ENCODE results near the gene CELA2A. TPM values are rescaled to one million over a fixed set of nuclear protein-coding genes. Genes with fewer than 3 reads are reported as not detected.
"Not testable (repeated sequence)": the region's sequence is repeated elsewhere in the genome, so short reads cannot be mapped to it uniquely, and the experiment has no call there.

The CELA2A gene
- total and polyA plus RNA-seq, 9 of the 15 experiments (the other 6 are each of a cell fraction or from before 2014, with no cell fraction given): 0.62 TPM; not detected in 8

DNA sequence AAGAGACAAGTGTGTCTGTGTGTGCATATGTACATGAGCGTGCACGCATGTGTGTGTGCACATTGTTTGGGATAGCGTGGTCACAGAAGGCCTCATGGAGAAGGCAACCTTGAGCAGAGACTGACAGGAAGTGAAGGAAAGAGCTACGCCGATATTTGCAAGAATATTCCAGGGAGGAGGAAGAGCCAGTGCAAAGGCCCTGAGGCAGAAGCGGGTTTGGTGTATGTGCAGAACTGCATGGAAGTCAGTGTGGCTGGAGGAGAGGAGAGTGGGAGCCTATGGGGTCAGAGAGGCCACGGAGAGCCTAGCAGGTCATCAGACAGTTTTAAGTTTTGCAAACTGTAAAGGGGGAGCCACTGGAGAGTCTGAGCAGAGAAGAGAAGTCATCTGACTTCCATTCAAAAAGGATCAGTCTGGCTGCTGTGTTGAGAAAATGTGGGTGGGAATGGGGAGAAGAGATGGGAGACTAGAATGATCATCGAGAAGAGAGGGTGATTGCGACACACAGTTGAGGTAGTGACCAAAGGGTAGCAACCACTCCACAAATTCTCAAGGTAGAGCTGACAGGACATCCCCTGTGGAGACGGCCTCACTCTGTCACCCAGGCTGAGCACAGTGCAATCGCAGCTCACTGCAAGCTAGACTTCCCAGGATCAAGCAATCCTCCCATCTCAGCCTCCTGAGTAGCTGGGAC, 23.3 kb downstream of the CELA2A start:
- in situ Hi-C loops (cut with MboI): no loop called here
- no peaks in the 10 kb centered on the region for H3K79me2 ChIP-seq (ENCODE audit: control insufficient read depth, insufficient read depth, low read length)
- no peak for DNase-seq (ENCODE audit: extremely low read depth in 1 of 4, low spot score in 3 of 4)
- no peaks in the 10 kb centered on the region for H3K27me3 ChIP-seq (ENCODE audit: control insufficient read depth in 2 of 2, insufficient read depth in 2 of 2, low read length in 2 of 2)
- no peak overlapping the region; a peak in 1 of 4 replicates for H3K9ac ChIP-seq (ENCODE audit: insufficient read depth in 1 of 2, low read depth in 2 of 2, low read length in 2 of 2)
- intact Hi-C loops (cut with micrococcal nuclease): no loop called here
- no peak overlapping the region for H3K4me2 ChIP-seq (ENCODE audit: insufficient read depth, low read length)
- peaks cover 5 to 6% of the 10 kb centered on the region in 2 experiments; a peak in 3 of 5 replicates for H3K4me1 ChIP-seq (replicated peaks in 1 of 2; ENCODE audit: control insufficient read depth in 2 of 2, insufficient read depth in 2 of 2, low read length in 2 of 2)
- no peak overlapping the region for H2AFZ ChIP-seq (ENCODE audit: low read depth, low read length)
- H3K4me3 ChIP-seq: no peak overlapping the region
- ChIA-PET CTCF (ENCODE audit: low intra/inter-chr PET ratio) (no interaction called here), POLR2A (interaction anchor here (0.7 kb wide), 1 partner anchor 157 kb away, joined by 4 read pairs; no protein-coding TSS in a partner anchor)
- H3K27ac ChIP-seq (ENCODE audit: extremely low read depth, low read depth, low read length): no peak overlapping the region
- H3K36me3 ChIP-seq (ENCODE audit: control insufficient read depth, insufficient read depth, low read length): no peaks in the 10 kb centered on the region
- whole genome bisulfite sequencing (ENCODE audit: insufficient coverage, low coverage, missing lambda C conversion rate): 44% methylated on average over 11 of the region's 11 CpGs
- no peaks in the 10 kb centered on the region for H4K20me1 ChIP-seq (replicated peaks; ENCODE audit: control insufficient read depth, insufficient read depth, low read length)
- BruUV-seq (replicated peaks): no TSS peak
- H3K9me1 ChIP-seq (ENCODE audit: control insufficient read depth, insufficient read depth, low read length): no peaks in the 10 kb centered on the region
- no peaks in the 10 kb centered on the region for H3K9me3 ChIP-seq (replicated peaks; ENCODE audit: control insufficient read depth, insufficient read depth, low read depth, low read length)
- ATAC-seq: no peak
- TF ChIP-seq SMARCE1 (IDR thresholded peaks at IDR 0.05) (no peak), NBN (IDR thresholded peaks at IDR 0.05; ENCODE audit: low read depth) (no peak), RBM25 (IDR thresholded peaks at IDR 0.05; ENCODE audit: low read depth, low read length, severe bottlenecking) (peak; percentile 51), BCOR (IDR thresholded peaks at IDR 0.05) (peak; percentile 82; the same call in 1 of the 2 replicates), CEBPB (tag; IDR thresholded peaks at IDR 0.05) (peak; percentile 92), CEBPG (CRISPR knock-in tag; IDR thresholded peaks at IDR 0.05) (peak; percentile 44; the same call in 1 of the 2 replicates), CEBPG (tag; conservative IDR thresholded peaks at IDR 0.05 in 1 of 2, IDR thresholded peaks at IDR 0.05 in 1 of 2) (peak; percentile 53 to 71; a peak in 3 of 4 replicates), SMARCA5 (IDR thresholded peaks at IDR 0.05) (peak; percentile 72; the same call in 1 of the 2 replicates), KDM1A (IDR thresholded peaks at IDR 0.05) (0 out of 4 replicates have a peak, but pooled peaks have one; percentile 11 to 53)
- TF ChIP-seq, protein P1, sequence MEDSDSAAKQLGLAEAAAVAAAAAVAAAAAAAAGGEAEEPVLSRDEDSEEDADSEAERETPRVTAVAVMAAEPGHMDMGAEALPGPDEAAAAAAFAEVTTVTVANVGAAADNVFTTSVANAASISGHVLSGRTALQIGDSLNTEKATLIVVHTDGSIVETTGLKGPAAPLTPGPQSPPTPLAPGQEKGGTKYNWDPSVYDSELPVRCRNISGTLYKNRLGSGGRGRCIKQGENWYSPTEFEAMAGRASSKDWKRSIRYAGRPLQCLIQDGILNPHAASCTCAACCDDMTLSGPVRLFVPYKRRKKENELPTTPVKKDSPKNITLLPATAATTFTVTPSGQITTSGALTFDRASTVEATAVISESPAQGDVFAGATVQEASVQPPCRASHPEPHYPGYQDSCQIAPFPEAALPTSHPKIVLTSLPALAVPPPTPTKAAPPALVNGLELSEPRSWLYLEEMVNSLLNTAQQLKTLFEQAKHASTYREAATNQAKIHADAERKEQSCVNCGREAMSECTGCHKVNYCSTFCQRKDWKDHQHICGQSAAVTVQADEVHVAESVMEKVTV (CRISPR knock-in tag; IDR thresholded peaks at IDR 0.05): no peak
- FAIRE-seq: no peak

DNA sequence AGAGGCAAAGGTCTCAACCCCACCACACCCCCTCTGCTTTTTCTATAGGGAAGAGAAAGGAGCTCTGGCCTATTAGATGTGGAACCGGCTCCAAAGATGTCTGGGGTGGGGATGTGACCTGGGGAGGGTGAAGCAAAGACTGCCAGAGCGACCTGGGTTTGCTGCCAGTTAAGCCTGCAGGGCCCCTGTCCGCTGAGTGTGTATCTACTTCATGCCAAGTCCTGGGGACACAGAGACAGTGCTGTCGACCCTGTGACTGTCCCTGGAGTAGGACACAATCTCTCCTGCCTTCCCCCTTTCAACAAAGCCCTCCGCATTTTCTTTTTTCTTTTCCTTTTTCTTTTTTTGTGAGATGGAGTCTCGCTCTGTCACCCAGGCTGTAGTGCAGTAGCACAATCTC, 25.9 kb downstream of the CELA2A start:
- DNase-seq (ENCODE audit: extremely low read depth in 1 of 4, low spot score in 3 of 4); H3K4me1 ChIP-seq (replicated peaks in 1 of 2; ENCODE audit: control insufficient read depth in 2 of 2, insufficient read depth in 2 of 2, low read length in 2 of 2); in situ Hi-C loops (cut with MboI); H2AFZ ChIP-seq (ENCODE audit: low read depth, low read length); H3K36me3 ChIP-seq (ENCODE audit: control insufficient read depth, insufficient read depth, low read length); intact Hi-C loops (cut with micrococcal nuclease); H3K27me3 ChIP-seq (ENCODE audit: control insufficient read depth in 2 of 2, insufficient read depth in 2 of 2, low read length in 2 of 2); H3K79me2 ChIP-seq (ENCODE audit: control insufficient read depth, insufficient read depth, low read length); H3K27ac ChIP-seq (ENCODE audit: extremely low read depth, low read depth, low read length); BruUV-seq (replicated peaks); CTCF ChIA-PET (ENCODE audit: low intra/inter-chr PET ratio); H3K9ac ChIP-seq (ENCODE audit: insufficient read depth in 1 of 2, low read depth in 2 of 2, low read length in 2 of 2); H4K20me1 ChIP-seq (replicated peaks; ENCODE audit: control insufficient read depth, insufficient read depth, low read length); H3K4me2 ChIP-seq (ENCODE audit: insufficient read depth, low read length); POLR2A ChIA-PET; ATAC-seq; H3K4me3 ChIP-seq; H3K9me3 ChIP-seq (replicated peaks; ENCODE audit: control insufficient read depth, insufficient read depth, low read depth, low read length); FAIRE-seq; H3K9me1 ChIP-seq (ENCODE audit: control insufficient read depth, insufficient read depth, low read length): not testable (repeated sequence)
- WGBS (ENCODE audit: insufficient coverage, low coverage, missing lambda C conversion rate): 24% methylated on average over 5 of the region's 6 CpGs

All from K562 (cell line).